Smooth muscle cell (in vitro differentiated cells): ENCODE measurements around the gene MARCKSL1. TPM values are rescaled to one million over a fixed set of nuclear protein-coding genes. Genes with fewer than 3 reads are reported as not detected.
"Not testable (repeated sequence)": the region's sequence is repeated elsewhere in the genome, so short reads cannot be mapped to it uniquely, and the experiment has no call there.

Source experiments
- DNase-seq: peaks from one replicate; lab custom pipeline; 2025; ENCODE audit not compliant: unreplicated experiment; lab: John Stamatoyannopoulos, UW
- H2AFZ ChIP-seq: fragments of 200-600 bp; sonication (generic); 2 replicates; pipeline ENCODE4 v1.6.0; 2016; ENCODE audit warnings: antibody characterized with exemption, low read depth, mild to moderate bottlenecking
- H3F3A ChIP-seq: fragments of 200-600 bp; sonication (generic); 2 replicates; pipeline ENCODE4 v1.6.0; 2017; ENCODE audit warnings: antibody characterized with exemption, low read depth
- H3K27ac ChIP-seq: fragments of 200-600 bp; sonication (generic); 2 replicates; pipeline ENCODE4 v1.5.1; 2016; ENCODE audit warnings: low read depth, mild to moderate bottlenecking
- H3K27me3 ChIP-seq: fragments of 200-600 bp; sonication (generic); 2 replicates; pipeline ENCODE4 v1.6.1; 2016; ENCODE audit warnings: low read depth, mild to moderate bottlenecking
- H3K36me3 ChIP-seq: fragments of 200-600 bp; sonication (generic); 2 replicates; pipeline ENCODE4 v1.5.1; 2016; ENCODE audit warnings: low read depth
- H3K4me1 ChIP-seq: fragments of 200-600 bp; sonication (generic); 2 replicates; pipeline ENCODE4 v1.5.1; 2016; ENCODE audit warnings: low read depth
- H3K4me2 ChIP-seq: fragments of 200-600 bp; sonication (generic); 2 replicates; pipeline ENCODE4 v1.6.0; 2016; ENCODE audit warnings: mild to moderate bottlenecking
- H3K4me3 ChIP-seq: fragments of 200-600 bp; sonication (generic); 2 replicates; pipeline ENCODE4 v1.5.1; 2016; ENCODE audit warnings: mild to moderate bottlenecking
- H3K79me2 ChIP-seq: fragments of 200-600 bp; sonication (generic); 2 replicates; pipeline ENCODE4 v1.6.0; 2016; ENCODE audit warnings: low read depth, mild to moderate bottlenecking
- H3K9ac ChIP-seq: fragments of 200-600 bp; sonication (generic); 2 replicates; pipeline ENCODE4 v1.6.0; 2016; ENCODE audit warnings: low read depth
- H3K9me3 ChIP-seq: fragments of 200-600 bp; sonication (generic); replicated peaks from 2 replicates; pipeline ENCODE4 v1.5.1; 2016; ENCODE audit warnings: low read depth
- H4K20me1 ChIP-seq: fragments of 200-600 bp; sonication (generic); 2 replicates; pipeline ENCODE4 v1.6.0; 2016; ENCODE audit warnings: low read depth
- CTCF ChIP-seq: fragments of 200-600 bp; sonication (generic); IDR thresholded peaks from 2 replicates; pipeline ENCODE4 v1.5.1; 2017; ENCODE audit warnings: borderline replicate concordance, mild to moderate bottlenecking, antibody characterized with exemption; ENCODE audit not compliant: insufficient read depth, poor library complexity, severe bottlenecking
- WGBS: methylation state at CpG from one replicate; pipeline ENCODE4 v1.1.7; 2016; ENCODE audit warnings: low lambda C conversion rate; 5-methylcytosine and 5-hydroxymethylcytosine counted together
- polyA plus RNA-seq: library from polyadenylated mRNA; unstranded; fragments of >200 nt; fragmentation: Nextera tagmentation; extraction: Ambion mirVana; gene quantifications from 2 replicates; pipeline ENCODE4 v1.2.1, GENCODE V29; 2016
- total RNA-seq: library from RNA; depleted of rRNA; stranded (reverse); fragments of >200 nt; gene quantifications from 2 replicates; pipeline ENCODE4 v1.2.3, GENCODE V29; 2014

MARCKSL1 gene
- total and polyA plus RNA-seq, 2 experiments from 2014 or later = 126 to 358 TPM

- Histone ChIP-seq H3K9me3 (no peaks in the 10 kb centered on the region), H3K4me1 (peaks cover 17% of the 10 kb centered on the region), H3K27me3 (no peaks in the 10 kb centered on the region), H3K4me2 (no peak overlapping the region), H3F3A (peaks cover 6% of the 10 kb centered on the region), H3K79me2 (no peaks in the 10 kb centered on the region), H3K9ac (no peak overlapping the region), H3K4me3 (no peak overlapping the region), H3K36me3 (no peaks in the 10 kb centered on the region), H3K27ac (no peak overlapping the region), H2AFZ (no peak overlapping the region), H4K20me1 (no peaks in the 10 kb centered on the region)
- WGBS = 92% methylated on average over 3 of the region's 3 CpGs
- no peak for TF ChIP-seq CTCF
- no peak for DNase-seq
Observed at GRCh38 chr1:32358435-32358834, 22.4 kb upstream of the MARCKSL1 start.

GRCh38 chr1:32357614-32358013 is 21.6 kb upstream of the MARCKSL1 start:
- Histone ChIP-seq H2AFZ (no peak overlapping the region), H3K79me2 (no peaks in the 10 kb centered on the region), H3K9ac (no peak overlapping the region), H3F3A (peaks cover 7% of the 10 kb centered on the region), H3K4me1 (peaks cover 24% of the 10 kb centered on the region), H3K4me3 (no peak overlapping the region), H3K9me3 (no peaks in the 10 kb centered on the region), H4K20me1 (no peaks in the 10 kb centered on the region), H3K27me3 (no peaks in the 10 kb centered on the region), H3K4me2 (no peak overlapping the region), H3K27ac (no peak overlapping the region), H3K36me3 (no peaks in the 10 kb centered on the region)
- 91% methylated on average over 6 of the region's 6 CpGs for WGBS
- no peak for DNase-seq
- TF ChIP-seq CTCF = no peak

GRCh38 chr1:32356478-32356877 is 20.4 kb upstream of the MARCKSL1 start:
- H2AFZ ChIP-seq = no peak overlapping the region
- WGBS = 90% methylated on average over 1 of the region's 1 CpG

GRCh38 chr1:32355778-32356177 is 19.7 kb upstream of the MARCKSL1 start:
- H3K9ac ChIP-seq, H2AFZ ChIP-seq, H3K4me3 ChIP-seq, H4K20me1 ChIP-seq, H3K9me3 ChIP-seq, H3K27ac ChIP-seq, H3K36me3 ChIP-seq, H3K79me2 ChIP-seq, H3K4me2 ChIP-seq, H3K27me3 ChIP-seq, DNase-seq: not testable (repeated sequence)
- WGBS = 98% methylated on average over 5 of the region's 6 CpGs
- Histone ChIP-seq H3F3A (peaks cover 14% of the 10 kb centered on the region), H3K4me1 (peaks cover 19% of the 10 kb centered on the region)

More at GRCh38 chr1:32356478-32356877, 20.4 kb upstream of the MARCKSL1 start:
- Histone ChIP-seq H3K79me2 (no peaks in the 10 kb centered on the region), H3F3A (peaks cover 14% of the 10 kb centered on the region), H3K36me3 (no peaks in the 10 kb centered on the region), H3K9me3 (no peaks in the 10 kb centered on the region), H3K4me2 (no peak overlapping the region), H3K4me1 (peaks cover 21% of the 10 kb centered on the region), H3K27ac (no peak overlapping the region), H4K20me1 (no peaks in the 10 kb centered on the region), H3K27me3 (no peaks in the 10 kb centered on the region), H3K9ac (no peak overlapping the region), H3K4me3 (no peak overlapping the region)
- DNase-seq = no peak
- no peak for TF ChIP-seq CTCF
